Measurements from ENCODE around the gene DECR2. TPM values are rescaled to one million over a fixed set of nuclear protein-coding genes. Genes with fewer than 3 reads are reported as not detected.

Gene DECR2
- total RNA-seq, 1 experiment from 2014 or later, result 37.2 TPM

GRCh38 chr16:459761-460160, 58.1 kb downstream of the DECR2 start:
- intact Hi-C loops (cut with micrococcal nuclease), result no loop called here
- CTCF ChIA-PET, result no interaction called here

GRCh38 chr16:460787-461186, 59.1 kb downstream of the DECR2 start:
- BruUV-seq (replicated peaks), result no TSS peak
- ChIA-PET CTCF (interaction anchor here (0.6 to 1.0 kb wide), 2 partner anchors 16 to 21 kb away, joined by 3 to 4 read pairs; no protein-coding TSS in a partner anchor), POLR2A (no interaction called here)
- Mint-ChIP-seq H3K27me3 (ENCODE audit: insufficient read depth, unreplicated experiment) (no peaks in the 10 kb centered on the region), H3K4me1 (ENCODE audit: insufficient read depth, unreplicated experiment) (no peaks in the 10 kb centered on the region), H3K27ac (ENCODE audit: low read depth, unreplicated experiment) (no peak overlapping the region), H3K4me3 (ENCODE audit: unreplicated experiment) (no peak overlapping the region), H3K36me3 (ENCODE audit: insufficient read depth, unreplicated experiment) (peaks cover 25% of the 10 kb centered on the region), H3K9me3 (ENCODE audit: unreplicated experiment) (no peaks in the 10 kb centered on the region)
- intact Hi-C loops (cut with micrococcal nuclease), result no loop called here
- no peak for DNase-seq (ENCODE audit: unreplicated experiment)
- no peak for TF ChIP-seq CTCF (IDR thresholded peaks at IDR 0.05; ENCODE audit: unreplicated experiment)

More at GRCh38 chr16:459761-460160, 58.1 kb downstream of the DECR2 start:
- H3K27ac Mint-ChIP-seq (ENCODE audit: low read depth, unreplicated experiment), result no peak overlapping the region
- H3K27me3 Mint-ChIP-seq (ENCODE audit: insufficient read depth, unreplicated experiment), result no peaks in the 10 kb centered on the region
- POLR2A ChIA-PET, result no interaction called here
- no peak for TF ChIP-seq CTCF (IDR thresholded peaks at IDR 0.05; ENCODE audit: unreplicated experiment)
- H3K4me1 Mint-ChIP-seq (ENCODE audit: insufficient read depth, unreplicated experiment), result no peaks in the 10 kb centered on the region
- H3K36me3 Mint-ChIP-seq (ENCODE audit: insufficient read depth, unreplicated experiment), result peaks cover 25% of the 10 kb centered on the region
- no TSS peak for BruUV-seq (replicated peaks)
- no peak overlapping the region for H3K4me3 Mint-ChIP-seq (ENCODE audit: unreplicated experiment)
- peak; percentile 51 for DNase-seq (ENCODE audit: unreplicated experiment)
- no peaks in the 10 kb centered on the region for H3K9me3 Mint-ChIP-seq (ENCODE audit: unreplicated experiment)

Other genes with a start within 250 kb of the DECR2 start
- gene HBZ, start 249.2 kb upstream of the DECR2 start, total RNA-seq (2022), result not detected in 2 replicates
- gene HBM, start 235.9 kb upstream of the DECR2 start, total RNA-seq (2022), result not detected in 2 replicates
- not detected in 2 replicates for gene HBA2, start 229.0 kb upstream of the DECR2 start, total RNA-seq (2022)
- gene HBA1, start 225.2 kb upstream of the DECR2 start, total RNA-seq (2022), result 2.2 and 2.9 TPM in 2 replicates
- gene HBQ1, start 221.4 kb upstream of the DECR2 start, total RNA-seq (2022), result not detected in 2 replicates
- gene LUC7L, start 172.4 kb upstream of the DECR2 start, total RNA-seq (2022), result 58.9 and 74.1 TPM in 2 replicates
- 61.2 and 67.3 TPM in 2 replicates for gene FAM234A, start 167.1 kb upstream of the DECR2 start, total RNA-seq (2022)
- gene RGS11, start 125.9 kb upstream of the DECR2 start, total RNA-seq (2022), result 1.7 and 3.6 TPM in 2 replicates
- not detected in 2 replicates for gene ARHGDIG, start 121.3 kb upstream of the DECR2 start, total RNA-seq (2022)
- gene PDIA2, start 118.7 kb upstream of the DECR2 start, total RNA-seq (2022), result 0.56 TPM in 1 of 2 replicates, not detected in the other
- 37.0 and 43.7 TPM in 2 replicates for gene AXIN1, start 49.2 kb upstream of the DECR2 start, total RNA-seq (2022)
- gene MRPL28, start 31.3 kb upstream of the DECR2 start, total RNA-seq (2022), result 105 and 121 TPM in 2 replicates
- 18.3 and 23.9 TPM in 2 replicates for gene PGAP6, start 19.9 kb upstream of the DECR2 start, total RNA-seq (2022)
- gene NME4, start 4.7 kb upstream of the DECR2 start, total RNA-seq (2022), result 71.9 and 76.8 TPM in 2 replicates
- 37.5 and 40.6 TPM in 2 replicates for gene RAB11FIP3, start 23.8 kb downstream of the DECR2 start, total RNA-seq (2022)
- gene CAPN15, start 125.8 kb downstream of the DECR2 start, total RNA-seq (2022), result 68.2 and 81.1 TPM in 2 replicates
- not detected in 2 replicates for gene PRR35, start 158.5 kb downstream of the DECR2 start, total RNA-seq (2022)
- not detected in 2 replicates for gene NHLRC4, start 165.1 kb downstream of the DECR2 start, total RNA-seq (2022)
- gene PIGQ, start 168.1 kb downstream of the DECR2 start, total RNA-seq (2022), result 45.6 and 47.4 TPM in 2 replicates
- 17.1 and 17.7 TPM in 2 replicates for gene RAB40C, start 188.2 kb downstream of the DECR2 start, total RNA-seq (2022)
- 0.14 and 0.17 TPM in 2 replicates for gene WFIKKN1, start 229.1 kb downstream of the DECR2 start, total RNA-seq (2022)
- 104 and 106 TPM in 2 replicates for gene METTL26, start 234.4 kb downstream of the DECR2 start, total RNA-seq (2022)
- gene MCRIP2, start 239.9 kb downstream of the DECR2 start, total RNA-seq (2022), result 43.6 and 44.6 TPM in 2 replicates
- gene WDR90, start 247.5 kb downstream of the DECR2 start, total RNA-seq (2022), result 40.4 and 47.9 TPM in 2 replicates